HG02610 (cell line): ENCODE data around the gene WDR36.

Source experiments
- ATAC-seq: cut with Tn5 transposase; IDR thresholded peaks from one replicate; pipeline ENCODE4 v1.9.1; 2021; ENCODE audit warnings: mild to moderate bottlenecking, moderate library complexity; ENCODE audit not compliant: unreplicated experiment

Gene WDR36

GRCh38 chr5:111099058-111099778 is 7.1 kb downstream of the WDR36 start:
- ATAC-seq = no peak

DNA sequence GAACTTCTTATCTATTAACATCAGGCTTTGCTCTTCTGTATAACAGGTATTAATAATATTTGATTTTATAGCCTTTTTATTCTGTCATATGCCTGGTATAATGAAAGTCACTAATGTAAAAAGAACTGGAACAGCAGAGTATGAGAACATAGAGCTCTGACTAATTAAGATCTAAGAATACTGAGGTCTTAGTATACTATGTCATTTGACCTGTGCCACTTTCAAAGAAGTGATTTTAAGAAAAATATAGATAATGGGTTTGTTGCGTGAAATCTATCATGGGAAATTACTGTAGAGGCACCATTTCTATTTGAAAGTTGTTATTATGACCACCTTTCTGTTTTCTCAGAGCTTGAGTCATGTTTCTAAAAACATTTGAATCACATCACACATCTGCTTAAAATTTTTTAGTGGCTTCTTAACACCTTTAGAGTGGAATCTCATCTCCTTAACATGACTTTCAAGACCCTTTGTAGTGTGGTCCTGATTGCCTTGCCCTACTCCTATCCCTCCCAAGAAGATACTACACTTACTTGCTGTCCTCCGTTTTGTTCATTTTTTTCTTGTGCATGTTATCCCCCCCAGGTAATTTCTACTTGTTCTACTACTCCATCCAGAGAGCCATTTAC is 14.3 kb downstream of the WDR36 start:
- no peak for ATAC-seq

- no peak for ATAC-seq
Observed at GRCh38 chr5:111107371-111107770, 15.2 kb downstream of the WDR36 start.

- no peak for ATAC-seq
Observed at GRCh38 chr5:111111956-111112355, 19.8 kb downstream of the WDR36 start.

- ATAC-seq = no peak
Observed at GRCh38 chr5:111113678-111114077, 21.5 kb downstream of the WDR36 start.

- ATAC-seq = no peak
Observed at GRCh38 chr5:111115229-111115628, 23.1 kb downstream of the WDR36 start.

DNA sequence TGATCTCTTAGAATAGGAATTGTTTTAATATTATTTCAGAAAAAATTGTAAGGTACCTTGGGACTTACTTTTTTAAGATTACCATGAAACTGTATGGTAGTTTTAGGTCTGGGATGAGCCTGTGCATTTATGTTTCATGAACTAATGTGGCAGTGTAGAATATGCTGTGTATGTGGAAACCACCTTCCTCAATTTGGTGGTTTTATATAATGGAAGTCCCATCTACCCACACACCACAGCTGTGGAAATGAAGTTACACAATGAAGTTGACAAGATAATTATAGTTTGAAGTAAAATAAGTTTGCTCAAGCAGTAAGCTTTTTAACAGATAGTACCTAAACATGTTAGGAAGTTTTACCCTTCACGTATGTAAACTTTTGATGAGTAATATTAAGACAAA is 24.4 kb downstream of the WDR36 start:
- no peak for ATAC-seq

DNA sequence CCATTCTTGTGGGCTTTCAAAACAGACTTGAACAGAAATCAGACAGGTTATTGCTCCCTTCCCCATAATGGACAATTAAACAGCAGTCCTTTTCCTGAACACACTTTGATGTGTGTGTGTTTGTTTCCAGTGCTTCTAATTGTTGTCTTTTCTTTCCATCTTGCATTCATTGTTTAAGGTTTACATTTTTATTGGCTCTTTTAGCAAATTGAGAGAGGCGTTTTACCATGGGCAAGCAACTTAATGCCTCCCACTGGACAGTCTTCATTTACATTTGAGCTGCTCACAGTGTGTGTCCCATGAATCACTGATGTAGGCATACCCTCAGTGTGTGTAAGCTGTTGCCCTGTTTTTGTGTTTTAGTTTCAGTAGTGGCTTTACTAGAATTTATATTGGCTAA is 25.0 kb downstream of the WDR36 start:
- ATAC-seq = no peak

DNA sequence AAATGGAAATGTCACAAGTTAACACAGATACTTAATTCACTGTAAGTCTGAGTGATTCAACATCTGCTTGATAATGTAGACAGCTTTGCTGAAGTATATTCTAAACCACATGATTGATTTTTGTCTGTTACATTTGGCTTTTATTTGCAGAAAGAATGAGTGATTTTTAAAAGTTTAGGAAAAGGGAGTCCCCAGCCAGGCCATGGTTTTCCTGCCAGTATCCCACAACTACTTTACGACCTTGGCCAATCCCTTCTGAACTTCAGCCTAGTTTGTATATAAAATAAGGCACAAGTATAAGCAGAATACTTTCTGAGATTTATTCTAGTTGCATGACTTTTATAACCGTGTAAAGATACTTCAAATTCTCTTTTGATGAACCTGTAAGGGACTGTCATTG is 27.1 kb downstream of the WDR36 start:
- no peak for ATAC-seq

DNA sequence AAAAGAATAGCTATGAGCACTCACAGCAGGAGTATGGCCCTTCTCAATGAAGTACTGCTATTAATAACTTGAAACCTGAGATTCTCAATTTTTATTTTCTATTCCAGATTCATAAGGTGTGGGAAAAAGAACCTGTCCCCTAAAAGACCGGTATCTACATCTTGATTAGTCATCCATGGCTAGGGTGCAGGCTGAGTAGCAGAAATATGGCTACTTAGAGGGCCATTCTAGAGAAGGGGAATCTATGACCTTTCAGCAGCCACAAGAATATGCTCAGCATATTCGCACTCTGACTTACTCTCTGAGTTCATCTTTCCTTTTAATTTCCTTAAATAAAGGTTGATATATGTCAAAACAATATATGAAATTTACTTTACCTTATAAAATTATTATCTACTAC is 27.7 kb downstream of the WDR36 start:
- peak; percentile 53 for ATAC-seq

DNA sequence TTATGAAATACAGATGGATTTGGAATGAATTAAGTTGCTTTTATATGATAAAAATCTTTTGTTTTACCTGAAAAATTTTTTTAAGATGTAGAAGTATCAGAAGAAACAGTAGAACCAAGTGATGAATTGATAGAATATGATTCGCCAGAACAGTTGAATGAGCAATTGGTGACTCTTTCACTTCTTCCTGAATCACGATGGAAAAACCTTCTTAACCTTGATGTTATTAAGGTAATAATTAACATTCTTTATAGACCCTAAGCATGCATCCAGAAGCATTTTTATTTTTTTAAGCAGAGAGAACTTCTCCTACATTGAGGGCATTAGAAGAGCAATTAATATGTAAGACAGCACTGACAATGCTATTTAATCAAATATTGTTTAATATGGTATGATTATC is 28.8 kb downstream of the WDR36 start:
- no peak for ATAC-seq

GRCh38 chr5:111121926-111122325 is 29.8 kb downstream of the WDR36 start:
- no peak for ATAC-seq

- ATAC-seq = peak; percentile 78
Observed at GRCh38 chr5:111122398-111122797, 30.2 kb downstream of the WDR36 start.

- no peak for ATAC-seq
Observed at GRCh38 chr5:111124793-111125192, 32.6 kb downstream of the WDR36 start.

GRCh38 chr5:111126896-111127295 is 34.7 kb downstream of the WDR36 start:
- ATAC-seq = no peak

DNA sequence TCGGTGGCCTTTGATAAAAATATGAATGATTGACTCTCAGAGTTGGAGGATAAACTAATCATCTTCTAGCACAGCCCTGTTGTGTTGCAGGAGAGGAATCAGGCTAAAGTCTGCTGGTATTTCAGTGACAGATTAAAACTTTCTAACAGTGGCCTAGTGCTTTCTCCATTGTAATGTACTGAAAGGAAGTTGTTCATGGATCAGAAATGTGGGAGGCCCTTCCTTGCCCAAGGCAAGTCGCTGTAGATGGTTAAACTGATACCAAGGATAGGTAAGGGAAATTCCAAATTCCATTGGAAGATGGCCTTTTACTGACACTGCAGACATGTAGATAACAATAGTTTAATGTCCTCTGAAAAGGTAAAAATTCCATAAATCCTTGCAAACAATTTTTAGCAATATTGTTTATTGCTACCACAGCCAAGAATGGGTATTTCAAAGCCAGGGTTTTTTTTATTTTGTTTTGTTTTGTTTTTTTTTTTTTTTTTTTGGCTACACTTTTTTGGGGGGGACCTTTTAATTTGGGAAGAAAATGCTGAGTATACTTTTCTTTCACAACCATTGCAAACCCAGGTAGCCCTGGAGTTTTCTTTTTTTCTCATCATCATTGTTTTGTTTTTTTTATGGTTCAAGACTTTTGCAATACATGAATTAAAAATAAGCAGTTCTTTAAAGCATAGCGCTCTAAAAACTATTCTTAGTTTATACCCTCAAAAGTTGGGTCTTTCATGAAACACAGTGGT is 35.5 kb downstream of the WDR36 start:
- ATAC-seq = no peak

- no peak for ATAC-seq
Observed at GRCh38 chr5:111129938-111130337, 37.8 kb downstream of the WDR36 start.

- ATAC-seq = no peak
Observed at GRCh38 chr5:111131356-111131755, 39.2 kb downstream of the WDR36 start.

- no peak for ATAC-seq
Observed at GRCh38 chr5:111132076-111132475, 39.9 kb downstream of the WDR36 start.

- ATAC-seq = peak; percentile 37
Observed at GRCh38 chr5:111132731-111133435, 40.7 kb downstream of the WDR36 start.

DNA sequence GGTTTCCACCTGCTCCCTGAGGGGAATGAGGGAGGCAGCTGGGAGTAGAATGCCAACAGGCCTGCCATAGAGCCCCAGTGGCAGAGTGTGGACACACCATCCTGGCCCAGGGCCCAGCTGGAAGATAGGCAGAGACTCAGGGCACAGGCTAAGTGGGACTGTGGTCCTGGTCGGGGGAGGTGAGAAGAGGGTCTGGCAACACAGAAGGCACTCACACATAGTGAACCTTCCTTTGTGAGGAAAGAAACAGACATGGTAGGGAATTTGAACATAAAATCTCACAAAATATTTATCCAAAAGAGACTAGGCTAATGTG is 41.2 kb downstream of the WDR36 start:
- ATAC-seq = peak; percentile 11

GRCh38 chr5:111134087-111134486 is 41.9 kb downstream of the WDR36 start:
- no peak for ATAC-seq
